Cerebellar cortex (tissue), 1 donor: ENCODE data around the gene BTRC.

Experiments used
- DNase-seq: peaks from one replicate; pipeline ENCODE4 v3.0.0-alpha.2; 2015; ENCODE audit warnings: low spot score

BTRC gene

DNA sequence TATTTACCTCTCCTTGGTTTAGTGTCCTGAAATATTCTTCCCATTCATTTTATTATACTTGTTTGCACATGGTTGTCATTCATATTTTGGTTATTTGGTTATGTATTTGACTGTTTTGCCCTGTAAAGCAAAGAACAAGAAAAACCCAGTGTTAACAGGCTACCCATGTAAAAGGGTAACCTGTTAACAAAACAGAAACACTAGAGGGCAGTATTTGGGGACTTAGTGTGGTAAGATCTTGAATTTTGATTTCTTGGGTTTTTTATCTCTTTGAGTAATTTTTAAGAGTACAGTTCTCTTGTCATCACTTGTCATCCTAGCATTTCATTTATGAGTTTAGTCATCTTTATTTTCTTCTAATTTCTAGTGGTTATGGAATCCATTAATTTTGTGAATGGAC is 182.8 kb downstream of the BTRC start:
- peak; percentile 46 for DNase-seq

- no peak for DNase-seq
Measured at GRCh38 chr10:101538446-101538845, 184.5 kb downstream of the BTRC start.

DNA sequence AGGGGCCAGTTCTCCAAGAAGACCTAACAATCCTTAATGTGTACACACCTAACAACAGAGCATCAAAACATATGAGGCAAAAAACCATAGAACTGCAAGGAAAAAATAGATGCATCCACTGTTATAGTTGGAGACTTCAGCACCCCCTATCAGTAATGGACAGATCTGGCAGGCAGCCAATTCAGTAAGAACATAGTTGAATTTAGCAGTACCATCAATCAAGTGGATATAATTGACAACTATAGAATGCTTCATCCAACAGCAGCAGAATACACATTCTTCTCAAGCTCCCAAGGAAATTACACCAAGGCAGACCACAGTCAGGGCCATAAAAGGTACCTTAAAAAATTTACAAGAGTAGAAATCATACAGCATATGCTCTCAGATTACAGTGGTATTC is 191.9 kb downstream of the BTRC start:
- no peak for DNase-seq

DNA sequence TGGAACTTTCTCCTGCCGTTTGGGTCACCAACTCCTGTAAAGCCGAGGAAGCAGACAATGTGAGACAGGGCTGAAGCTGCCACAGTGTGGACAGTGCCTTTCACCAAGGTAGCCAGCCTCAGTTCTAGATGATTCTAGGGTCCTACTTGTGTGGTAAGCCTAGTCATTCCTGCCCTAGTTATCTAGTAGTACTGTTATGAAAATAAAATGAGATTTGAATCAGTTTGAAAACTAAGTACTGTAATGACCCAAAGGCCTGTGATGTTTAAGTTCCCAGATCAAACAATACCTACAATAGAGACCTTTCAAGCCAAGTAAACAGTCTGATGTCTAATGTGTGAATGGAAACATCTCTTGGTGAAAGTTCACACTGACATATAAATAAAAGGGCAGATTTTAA is 197.0 kb downstream of the BTRC start:
- no peak for DNase-seq

GRCh38 chr10:101552442-101552841 is 198.5 kb downstream of the BTRC start:
- no peak for DNase-seq

DNA sequence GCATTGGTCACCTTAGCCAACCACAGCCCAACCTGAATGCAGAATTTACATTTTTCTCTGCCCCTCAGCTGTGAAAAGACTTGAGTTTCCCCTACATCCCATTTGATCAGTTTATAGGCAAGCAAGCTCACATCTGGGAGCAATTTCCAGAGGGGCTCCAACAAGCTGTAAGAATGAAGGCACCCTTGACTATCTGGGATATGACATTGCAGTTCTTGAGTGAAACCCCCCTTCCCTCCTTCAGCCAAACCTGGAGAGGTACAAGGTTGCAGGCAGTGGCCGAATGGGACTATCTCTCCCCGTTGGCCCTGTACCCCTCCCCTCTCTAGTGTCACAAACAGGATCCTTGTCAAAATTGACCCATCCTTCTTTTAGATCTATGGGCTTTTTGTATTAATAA is 203.6 kb downstream of the BTRC start:
- DNase-seq: no peak

- no peak for DNase-seq
Measured at GRCh38 chr10:101558204-101558603, 204.2 kb downstream of the BTRC start.

GRCh38 chr10:101558671-101559595 is 205.0 kb downstream of the BTRC start:
- no peak for DNase-seq

GRCh38 chr10:101559596-101560297 is 205.8 kb downstream of the BTRC start:
- no peak for DNase-seq

GRCh38 chr10:101560298-101561067 is 206.5 kb downstream of the BTRC start:
- DNase-seq: no peak

- DNase-seq: no peak
Measured at GRCh38 chr10:101561068-101561915, 207.3 kb downstream of the BTRC start.

GRCh38 chr10:101562231-101562630 is 208.3 kb downstream of the BTRC start:
- DNase-seq: no peak

- DNase-seq: no peak
Measured at GRCh38 chr10:101563007-101563406, 209.0 kb downstream of the BTRC start.

GRCh38 chr10:101563497-101564040 is 209.6 kb downstream of the BTRC start:
- DNase-seq: no peak

GRCh38 chr10:101564490-101564991 is 210.6 kb downstream of the BTRC start:
- DNase-seq: no peak

DNA sequence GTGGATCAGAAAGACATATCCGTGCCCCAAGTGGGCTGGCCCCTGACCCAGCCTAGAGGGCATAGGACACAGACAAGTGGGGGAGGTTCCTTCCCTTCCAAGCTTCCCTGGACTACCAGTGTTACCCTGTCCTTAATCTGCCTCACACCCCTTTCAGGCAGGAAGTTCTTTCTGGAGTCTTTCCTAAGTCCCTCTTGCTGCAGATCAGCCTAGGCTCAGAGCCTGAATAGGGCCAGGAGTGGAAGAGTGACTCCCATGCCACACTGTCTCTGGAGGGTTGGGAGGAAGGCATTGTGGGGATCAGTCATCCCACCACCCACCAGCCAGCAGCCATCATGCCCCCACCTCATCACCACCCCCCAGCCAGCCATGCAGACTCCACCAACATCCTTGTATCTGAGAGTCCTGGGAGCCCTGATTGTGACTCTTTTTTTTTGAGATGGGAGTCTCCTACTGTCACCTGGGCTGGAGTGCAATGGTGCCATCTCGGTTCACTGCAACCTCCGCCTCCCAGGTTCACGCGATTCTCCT is 211.5 kb downstream of the BTRC start:
- DNase-seq: no peak

DNA sequence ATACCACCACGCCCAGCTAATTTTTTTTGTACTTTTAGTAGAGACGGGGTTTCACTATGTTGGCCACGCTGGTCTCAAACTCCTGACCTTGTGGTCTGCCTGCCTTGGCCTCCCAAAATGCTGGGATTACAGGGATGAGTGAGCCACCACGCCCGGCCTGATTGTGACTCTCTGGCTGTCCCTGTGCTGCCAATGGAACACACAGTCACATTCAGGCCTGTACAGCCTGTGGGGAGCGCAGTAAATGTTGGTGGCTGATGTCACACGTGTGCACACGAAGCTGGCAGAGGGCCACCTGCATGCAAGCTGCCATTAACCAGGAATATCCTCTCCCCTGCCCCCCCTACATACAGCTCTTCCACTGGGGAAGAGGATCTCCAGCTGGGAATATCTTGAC is 212.0 kb downstream of the BTRC start:
- DNase-seq: no peak

DNA sequence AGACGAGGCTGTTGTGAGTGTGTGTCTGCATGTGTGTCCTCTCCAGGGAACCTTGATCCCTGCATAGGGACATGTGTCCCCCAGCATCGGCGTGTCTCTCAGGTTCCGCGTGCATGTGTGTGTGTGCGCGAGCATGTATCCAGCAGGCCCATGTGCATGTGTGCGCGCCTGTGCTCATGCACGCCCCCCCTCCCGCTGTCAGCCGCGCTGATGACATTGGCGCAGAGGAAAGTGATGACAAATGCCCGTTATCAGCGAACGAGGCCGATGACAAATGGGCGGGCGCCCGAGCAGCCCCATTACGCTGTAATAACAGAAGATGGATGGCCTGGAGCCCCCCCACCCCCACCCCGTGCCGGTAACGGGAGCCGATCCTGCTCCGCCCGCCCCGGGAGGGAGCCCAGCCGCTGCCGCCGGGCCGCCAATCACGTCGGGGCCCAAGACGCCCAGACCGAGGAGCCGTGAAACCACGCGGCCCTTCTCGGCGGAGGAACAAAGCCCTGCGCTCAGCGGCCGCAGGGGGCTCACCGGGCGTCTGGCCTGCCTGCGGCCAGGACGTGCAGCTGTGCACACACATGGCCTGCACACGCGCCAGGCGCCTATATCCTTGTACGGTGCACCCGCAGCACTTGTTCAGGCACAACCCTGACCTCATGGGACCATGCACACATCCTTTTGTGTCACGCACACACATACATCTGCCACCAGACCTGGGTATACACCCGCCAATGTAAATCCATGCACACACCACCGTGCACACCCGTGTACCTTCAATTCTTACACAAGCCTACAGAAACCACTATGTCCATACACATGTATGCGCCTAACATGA is 212.6 kb downstream of the BTRC start:
- no peak for DNase-seq

DNA sequence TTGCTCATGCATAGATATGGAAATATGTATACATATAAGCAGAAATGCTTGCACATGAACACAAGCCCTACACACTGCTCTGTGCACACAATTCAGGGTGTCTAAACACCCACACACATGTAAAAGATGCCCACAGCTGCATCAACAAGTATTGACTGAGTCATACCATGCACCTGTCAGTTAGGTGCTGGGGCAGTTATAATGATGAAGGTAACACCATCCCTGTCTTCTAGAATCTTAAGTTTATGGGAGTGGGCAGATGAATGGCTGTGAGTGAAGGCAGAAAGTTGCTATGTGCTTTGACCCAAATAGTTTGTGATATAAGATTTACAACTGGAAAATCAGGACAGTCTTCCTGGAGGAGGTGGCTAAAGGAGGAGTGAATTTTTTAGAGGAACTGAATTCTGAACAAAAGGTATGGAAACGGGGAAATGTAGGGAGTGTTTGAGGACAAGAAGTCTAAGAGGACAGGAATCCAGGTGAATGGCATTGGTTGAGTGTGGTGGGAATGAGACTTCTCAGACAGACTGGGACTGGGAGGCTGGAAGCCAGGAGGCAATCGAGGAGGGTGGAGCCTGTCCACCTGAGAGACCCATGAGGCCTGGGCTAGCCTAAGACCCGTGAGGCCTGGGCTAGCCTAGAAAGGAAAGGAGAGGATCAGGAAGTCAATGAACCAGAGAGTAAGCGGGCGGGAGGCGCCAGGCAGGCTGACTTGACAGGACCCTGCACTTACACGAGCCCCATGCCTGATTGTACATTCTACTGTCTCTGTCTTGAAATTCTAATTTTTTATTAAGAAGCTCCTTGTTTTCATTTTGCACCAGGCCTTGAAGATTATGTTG is 213.4 kb downstream of the BTRC start:
- no peak for DNase-seq
